ENCODE results near the gene TBC1D22A.

DNA sequence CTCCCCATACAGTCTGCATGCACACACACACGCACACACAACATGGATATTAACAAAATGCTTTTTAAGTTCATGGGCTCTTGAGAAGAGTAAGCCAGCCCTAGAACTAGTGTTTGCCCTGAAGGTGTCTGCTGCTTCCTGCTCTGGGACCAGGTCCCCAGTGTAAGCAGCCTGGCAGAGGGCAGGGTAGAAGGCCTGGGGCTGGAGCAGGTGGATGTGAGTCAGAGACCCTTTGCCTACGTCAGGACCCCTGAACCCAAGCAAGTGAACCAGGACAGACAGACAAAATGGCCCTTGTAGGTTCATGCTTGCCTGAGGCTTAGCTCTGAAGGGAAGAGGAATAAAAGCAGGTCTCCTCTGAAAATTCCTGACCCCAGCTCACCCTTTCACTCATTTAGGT lies 357.9 kb downstream of the TBC1D22A start:
- TF ChIP-seq, protein P1, sequence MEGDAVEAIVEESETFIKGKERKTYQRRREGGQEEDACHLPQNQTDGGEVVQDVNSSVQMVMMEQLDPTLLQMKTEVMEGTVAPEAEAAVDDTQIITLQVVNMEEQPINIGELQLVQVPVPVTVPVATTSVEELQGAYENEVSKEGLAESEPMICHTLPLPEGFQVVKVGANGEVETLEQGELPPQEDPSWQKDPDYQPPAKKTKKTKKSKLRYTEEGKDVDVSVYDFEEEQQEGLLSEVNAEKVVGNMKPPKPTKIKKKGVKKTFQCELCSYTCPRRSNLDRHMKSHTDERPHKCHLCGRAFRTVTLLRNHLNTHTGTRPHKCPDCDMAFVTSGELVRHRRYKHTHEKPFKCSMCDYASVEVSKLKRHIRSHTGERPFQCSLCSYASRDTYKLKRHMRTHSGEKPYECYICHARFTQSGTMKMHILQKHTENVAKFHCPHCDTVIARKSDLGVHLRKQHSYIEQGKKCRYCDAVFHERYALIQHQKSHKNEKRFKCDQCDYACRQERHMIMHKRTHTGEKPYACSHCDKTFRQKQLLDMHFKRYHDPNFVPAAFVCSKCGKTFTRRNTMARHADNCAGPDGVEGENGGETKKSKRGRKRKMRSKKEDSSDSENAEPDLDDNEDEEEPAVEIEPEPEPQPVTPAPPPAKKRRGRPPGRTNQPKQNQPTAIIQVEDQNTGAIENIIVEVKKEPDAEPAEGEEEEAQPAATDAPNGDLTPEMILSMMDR (IDR thresholded peaks at IDR 0.05 in 2 of 3, conservative IDR thresholded peaks at IDR 0.05 in 1 of 3; ENCODE audit: borderline replicate concordance in 1 of 3, insufficient read depth in 1 of 3, low read depth in 2 of 3, low read length in 2 of 3), result no peak
- TF ChIP-seq, protein P2, sequence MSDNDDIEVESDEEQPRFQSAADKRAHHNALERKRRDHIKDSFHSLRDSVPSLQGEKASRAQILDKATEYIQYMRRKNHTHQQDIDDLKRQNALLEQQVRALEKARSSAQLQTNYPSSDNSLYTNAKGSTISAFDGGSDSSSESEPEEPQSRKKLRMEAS (IDR thresholded peaks at IDR 0.05), result no peak
